Activated CD4-positive, alpha-beta T cell treated with anti-CD3 and anti-CD28 coated beads, Interleukin-2, amount 10 ng/mL, durations not matched to agents 24 days and 14 days (primary cell): ENCODE data around the gene KIF21A. TPM values are rescaled to one million over a fixed set of nuclear protein-coding genes. Genes with fewer than 3 reads are reported as not detected.
A peak's percentile ranks its signal among the peaks of the same experiment; 100 is the strongest.
"Not testable (repeated sequence)": the region's sequence is repeated elsewhere in the genome, so short reads cannot be mapped to it uniquely, and the experiment has no call there.

ENCODE experiments used
- DNase-seq: peaks from one replicate; pipeline ENCODE4 v3.0.0; 2022
- H3K27ac Mint-ChIP-seq: one replicate; pipeline ENCODE4 v1.8.0; 2022; ENCODE audit warnings: mild to moderate bottlenecking, mixed read lengths
- H3K27me3 Mint-ChIP-seq: one replicate; pipeline ENCODE4 v1.8.0; 2022; ENCODE audit warnings: mixed read lengths
- H3K36me3 Mint-ChIP-seq: one replicate; pipeline ENCODE4 v1.8.0; 2022; ENCODE audit warnings: low read depth, mild to moderate bottlenecking, mixed read lengths
- H3K4me1 Mint-ChIP-seq: one replicate; pipeline ENCODE4 v1.8.0; 2021; ENCODE audit warnings: mixed read lengths
- H3K4me3 Mint-ChIP-seq: one replicate; pipeline ENCODE4 v1.8.0; 2022; ENCODE audit warnings: mild to moderate bottlenecking, moderate library complexity, mixed read lengths
- H3K9me3 Mint-ChIP-seq: one replicate; pipeline ENCODE4 v1.8.0; 2021; ENCODE audit warnings: mixed read lengths
- intact Hi-C: fragments of 100-400 bp; cut with micrococcal nuclease; formaldehyde crosslinking; loops from one replicate; pipeline ENCODE4 v1.15.1; 2023
- total RNA-seq: library from RNA; stranded (reverse); gene quantifications from 2 replicates; pipeline ENCODE4 v1.2.3, GENCODE V29; 2022

Gene KIF21A
- total RNA-seq, 1 donor from 2014 or later, result 28.1 TPM

- peak overlapping the region; percentile 7 for H3K4me3 Mint-ChIP-seq
- H3K9me3 Mint-ChIP-seq, result no peaks in the 10 kb centered on the region
- peak overlapping the region; percentile 13 for H3K27ac Mint-ChIP-seq
- peaks cover 22% of the 10 kb centered on the region for H3K36me3 Mint-ChIP-seq
- peaks cover 6% of the 10 kb centered on the region for H3K4me1 Mint-ChIP-seq
- no peak for DNase-seq
- no peaks in the 10 kb centered on the region for H3K27me3 Mint-ChIP-seq
- intact Hi-C loops, result no loop called here
Observed at GRCh38 chr12:39331539-39332261, 111.2 kb downstream of the KIF21A start.

DNA sequence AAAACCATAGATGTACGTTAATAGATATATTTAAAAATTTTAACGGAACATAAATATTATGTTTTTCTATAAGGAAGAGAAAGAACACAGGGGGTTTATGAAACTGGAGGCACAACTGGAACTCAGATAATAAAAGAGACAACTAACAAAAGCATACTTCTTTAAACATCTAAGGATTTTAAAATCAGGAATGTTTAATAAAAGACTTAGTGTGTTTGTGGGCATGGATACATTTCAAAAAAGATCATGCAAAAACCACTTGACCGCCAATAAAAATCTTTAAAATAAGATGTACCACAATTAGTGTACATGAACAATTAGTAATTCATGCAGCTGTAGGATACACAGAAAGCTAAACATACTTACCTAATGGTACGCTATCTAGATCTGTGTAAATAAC, 113.0 kb downstream of the KIF21A start:
- Mint-ChIP-seq H3K27ac (no peak overlapping the region), H3K9me3 (no peaks in the 10 kb centered on the region), H3K27me3 (no peaks in the 10 kb centered on the region), H3K4me3 (no peak overlapping the region), H3K4me1 (peaks cover 6% of the 10 kb centered on the region), H3K36me3 (peaks cover 24% of the 10 kb centered on the region)
- intact Hi-C loops, result no loop called here
- no peak for DNase-seq

- intact Hi-C loops, result no loop called here
- DNase-seq, result no peak
- H3K36me3 Mint-ChIP-seq, result peaks cover 24% of the 10 kb centered on the region
- no peaks in the 10 kb centered on the region for H3K27me3 Mint-ChIP-seq
- no peaks in the 10 kb centered on the region for H3K9me3 Mint-ChIP-seq
- peaks cover 6% of the 10 kb centered on the region for H3K4me1 Mint-ChIP-seq
- H3K27ac Mint-ChIP-seq, result no peak overlapping the region
- H3K4me3 Mint-ChIP-seq, result no peak overlapping the region
Observed at GRCh38 chr12:39329018-39329417, 113.9 kb downstream of the KIF21A start.

GRCh38 chr12:39327965-39328364, 115.0 kb downstream of the KIF21A start:
- no peak for DNase-seq
- Mint-ChIP-seq H3K27me3 (no peaks in the 10 kb centered on the region), H3K27ac (no peak overlapping the region), H3K9me3 (no peaks in the 10 kb centered on the region), H3K36me3 (peaks cover 24% of the 10 kb centered on the region), H3K4me1 (peaks cover 6% of the 10 kb centered on the region), H3K4me3 (no peak overlapping the region)
- intact Hi-C loops, result no loop called here

- no peaks in the 10 kb centered on the region for H3K9me3 Mint-ChIP-seq
- no peaks in the 10 kb centered on the region for H3K27me3 Mint-ChIP-seq
- intact Hi-C loops, result no loop called here
- DNase-seq, result no peak
- H3K4me1 Mint-ChIP-seq, result peaks cover 6% of the 10 kb centered on the region
- H3K4me3 Mint-ChIP-seq, result no peak overlapping the region
- H3K27ac Mint-ChIP-seq, result no peak overlapping the region
- peaks cover 20% of the 10 kb centered on the region for H3K36me3 Mint-ChIP-seq
Observed at GRCh38 chr12:39327510-39327909, 115.4 kb downstream of the KIF21A start.

DNA sequence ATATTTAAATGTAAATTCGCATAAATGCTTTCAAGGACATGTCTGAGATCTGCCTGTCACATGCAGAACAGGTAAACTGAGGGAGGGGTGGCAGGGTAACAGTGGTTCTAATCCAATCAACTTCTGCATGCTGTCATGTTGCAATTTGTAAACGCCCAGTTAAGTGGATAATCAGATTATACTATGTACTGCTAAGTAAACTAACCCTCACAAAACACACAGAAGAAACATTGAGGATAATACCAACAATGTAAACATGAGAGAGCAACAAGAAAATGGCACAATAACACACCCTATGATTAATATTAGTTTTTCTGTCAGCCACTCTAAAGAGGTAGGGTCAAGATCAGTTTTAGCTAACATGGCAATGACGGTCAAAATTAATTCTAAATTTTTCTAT, 123.7 kb downstream of the KIF21A start:
- no peaks in the 10 kb centered on the region for H3K4me1 Mint-ChIP-seq
- no peaks in the 10 kb centered on the region for H3K9me3 Mint-ChIP-seq
- H3K27ac Mint-ChIP-seq, result no peak overlapping the region
- H3K36me3 Mint-ChIP-seq, result peaks cover 2% of the 10 kb centered on the region
- no peak for DNase-seq
- intact Hi-C loops, result loop anchor here (5.0 to 10.0 kb wide), 3 partner anchors 123 to 676 kb away; partner anchors contain the start of genes ABCD2 and KIF21A
- H3K27me3 Mint-ChIP-seq, result no peaks in the 10 kb centered on the region
- H3K4me3 Mint-ChIP-seq, result no peak overlapping the region

DNA sequence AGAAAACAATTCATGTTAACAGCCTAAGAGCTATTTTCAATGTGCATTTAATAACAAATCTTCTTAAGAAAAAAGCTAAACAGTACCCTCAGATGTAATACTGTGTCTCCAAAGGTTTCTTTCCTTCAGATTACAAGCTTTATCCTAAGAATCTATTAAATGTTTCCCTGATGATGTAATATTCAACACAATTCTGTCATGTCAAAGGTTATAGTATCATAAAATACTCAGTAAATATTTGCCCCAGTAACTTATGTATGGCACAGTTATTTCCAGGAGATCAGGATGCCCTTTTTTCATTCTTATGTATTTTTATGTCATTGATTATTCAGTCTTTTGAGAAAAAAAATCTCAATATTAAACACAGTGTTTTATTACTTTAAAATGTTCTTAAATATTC, 128.4 kb downstream of the KIF21A start:
- Mint-ChIP-seq H3K36me3 (peaks cover 1% of the 10 kb centered on the region), H3K27ac (no peak overlapping the region)
- intact Hi-C loops, result loop anchor here (10.0 kb wide), 2 partner anchors 300 to 680 kb away; partner anchors contain the start of gene ABCD2

DNA sequence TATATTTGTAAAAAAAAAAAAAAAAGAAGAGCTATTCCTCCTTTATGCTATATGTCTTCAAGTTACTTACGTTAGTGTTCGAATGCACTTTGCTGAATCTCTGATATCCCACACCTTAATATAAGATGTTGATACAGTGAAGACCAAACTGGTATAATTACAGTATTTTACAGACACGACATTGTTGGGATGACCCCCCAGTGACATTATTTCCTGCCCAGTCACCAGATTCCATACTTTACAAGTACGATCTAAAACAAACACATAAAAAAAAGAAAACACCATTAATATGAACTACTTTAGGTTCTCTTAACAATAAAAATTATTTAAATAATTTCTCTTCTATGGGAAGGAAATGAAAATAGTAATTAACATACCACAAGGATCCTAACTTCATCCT, 133.4 kb downstream of the KIF21A start:
- Mint-ChIP-seq H3K36me3 (peaks cover 7% of the 10 kb centered on the region), H3K27me3 (no peaks in the 10 kb centered on the region), H3K4me1 (no peaks in the 10 kb centered on the region), H3K4me3 (no peak overlapping the region), H3K9me3 (no peaks in the 10 kb centered on the region), H3K27ac (no peak overlapping the region)
- intact Hi-C loops, result no loop called here
- DNase-seq, result no peak

More for the DNA sequence above, 128.4 kb downstream of the KIF21A start:
- Mint-ChIP-seq H3K4me1 (no peaks in the 10 kb centered on the region), H3K9me3 (no peaks in the 10 kb centered on the region), H3K4me3 (no peak overlapping the region), H3K27me3 (no peaks in the 10 kb centered on the region)
- no peak for DNase-seq

DNA sequence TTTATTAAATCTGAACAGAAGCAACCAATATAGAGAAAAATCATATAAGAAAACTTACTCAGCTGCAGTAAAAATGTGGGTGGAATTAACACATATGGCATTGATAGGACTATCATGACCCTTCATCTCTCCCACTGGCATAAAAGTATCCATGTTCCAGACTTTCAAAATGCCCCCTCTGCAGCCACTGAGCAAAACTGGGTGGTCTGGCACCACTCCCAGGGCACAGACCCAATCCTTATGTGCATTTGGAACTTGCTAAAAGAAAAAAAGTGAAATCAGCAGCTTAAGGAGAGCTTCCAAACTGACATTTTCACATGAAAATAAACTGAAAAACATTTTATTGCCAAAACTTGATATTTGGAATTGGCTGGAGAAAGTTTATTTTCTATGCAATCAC, 141.5 kb downstream of the KIF21A start:
- H3K27ac Mint-ChIP-seq, result no peak overlapping the region
- H3K36me3 Mint-ChIP-seq, result peaks cover 17% of the 10 kb centered on the region
- peaks cover 6% of the 10 kb centered on the region for H3K9me3 Mint-ChIP-seq
- H3K27me3 Mint-ChIP-seq, result no peaks in the 10 kb centered on the region
- H3K4me3 Mint-ChIP-seq, result no peak overlapping the region
- DNase-seq, result no peak
- H3K4me1 Mint-ChIP-seq, result peaks cover 4% of the 10 kb centered on the region
- intact Hi-C loops, result no loop called here

GRCh38 chr12:39300799-39301198, 142.1 kb downstream of the KIF21A start:
- H3K4me3 Mint-ChIP-seq, result no peak overlapping the region
- H3K27ac Mint-ChIP-seq, result no peak overlapping the region
- no peak for DNase-seq
- H3K27me3 Mint-ChIP-seq, result no peaks in the 10 kb centered on the region
- peaks cover 4% of the 10 kb centered on the region for H3K4me1 Mint-ChIP-seq
- H3K36me3 Mint-ChIP-seq, result peaks cover 17% of the 10 kb centered on the region
- intact Hi-C loops, result no loop called here
- peaks cover 6% of the 10 kb centered on the region for H3K9me3 Mint-ChIP-seq

- no peak overlapping the region for H3K27ac Mint-ChIP-seq
- intact Hi-C loops, result no loop called here
Observed at GRCh38 chr12:39297891-39298290, 145.0 kb downstream of the KIF21A start.

GRCh38 chr12:39296496-39296895, 146.4 kb downstream of the KIF21A start:
- DNase-seq, result no peak
- no peak overlapping the region for H3K4me3 Mint-ChIP-seq
- peaks cover 4% of the 10 kb centered on the region for H3K4me1 Mint-ChIP-seq
- H3K9me3 Mint-ChIP-seq, result peaks cover 6% of the 10 kb centered on the region
- H3K27me3 Mint-ChIP-seq, result no peaks in the 10 kb centered on the region
- H3K27ac Mint-ChIP-seq, result no peak overlapping the region
- intact Hi-C loops, result no loop called here
- H3K36me3 Mint-ChIP-seq, result peaks cover 7% of the 10 kb centered on the region

More at GRCh38 chr12:39297891-39298290, 145.0 kb downstream of the KIF21A start:
- Mint-ChIP-seq H3K4me3 (no peak overlapping the region), H3K4me1 (peaks cover 4% of the 10 kb centered on the region), H3K9me3 (peaks cover 6% of the 10 kb centered on the region), H3K36me3 (peaks cover 9% of the 10 kb centered on the region), H3K27me3 (no peaks in the 10 kb centered on the region)
- no peak for DNase-seq

DNA sequence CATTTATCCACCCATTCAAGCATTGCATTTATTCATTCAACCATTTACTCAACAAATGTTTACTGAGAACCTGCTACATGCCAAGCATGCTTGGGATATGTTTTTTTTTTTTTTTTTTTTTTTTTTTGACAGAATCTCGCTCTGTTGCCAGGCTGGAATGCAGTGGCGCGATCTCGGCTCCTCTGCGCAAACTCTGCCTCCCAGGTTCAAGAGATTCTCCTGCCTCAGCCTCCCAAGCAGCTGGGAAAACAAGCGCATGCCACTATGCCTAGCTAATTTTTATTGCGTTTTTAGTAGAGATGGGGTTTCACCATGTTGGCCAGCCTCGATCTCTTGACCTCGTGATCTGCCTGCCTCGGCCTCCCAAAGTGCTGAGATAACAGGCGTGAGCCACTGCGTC, 147.3 kb downstream of the KIF21A start:
- H3K9me3 Mint-ChIP-seq, H3K36me3 Mint-ChIP-seq, H3K27ac Mint-ChIP-seq, H3K4me3 Mint-ChIP-seq, DNase-seq, intact Hi-C loops, H3K4me1 Mint-ChIP-seq, H3K27me3 Mint-ChIP-seq: not testable (repeated sequence)

DNA sequence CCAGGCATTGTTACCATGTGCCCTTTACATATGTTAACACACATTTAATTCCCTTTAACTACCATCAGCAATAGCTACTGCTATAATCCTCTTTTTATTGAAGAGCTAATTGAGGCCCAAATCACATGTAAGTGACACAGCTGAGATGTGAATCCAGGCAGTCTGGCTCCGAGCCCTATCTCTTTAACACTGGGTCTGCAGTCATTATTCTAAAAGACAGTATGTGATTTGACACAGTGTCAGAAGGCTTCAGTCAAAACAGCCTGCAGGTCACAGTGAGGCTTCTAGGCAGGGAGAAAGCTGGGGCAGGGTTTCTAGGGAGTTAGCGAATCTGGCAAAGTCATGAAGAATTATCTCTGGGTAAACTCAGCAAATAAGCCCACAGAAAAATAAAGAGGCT, 148.2 kb downstream of the KIF21A start:
- peaks cover 3% of the 10 kb centered on the region for H3K36me3 Mint-ChIP-seq
- peaks cover 2% of the 10 kb centered on the region for H3K27me3 Mint-ChIP-seq
- intact Hi-C loops, result no loop called here

More for the DNA sequence above, 148.2 kb downstream of the KIF21A start:
- H3K9me3 Mint-ChIP-seq, result peaks cover 6% of the 10 kb centered on the region
- DNase-seq, result no peak
- H3K4me1 Mint-ChIP-seq, result peaks cover 4% of the 10 kb centered on the region
- no peak overlapping the region for H3K27ac Mint-ChIP-seq
- H3K4me3 Mint-ChIP-seq, result no peak overlapping the region
